ENCODE results near the gene TCEANC2. TPM values are rescaled to one million over a fixed set of nuclear protein-coding genes. Genes with fewer than 3 reads are reported as not detected.

The TCEANC2 gene
- total RNA-seq, 1 donor from 2014 or later, result 4.7 TPM

DNA sequence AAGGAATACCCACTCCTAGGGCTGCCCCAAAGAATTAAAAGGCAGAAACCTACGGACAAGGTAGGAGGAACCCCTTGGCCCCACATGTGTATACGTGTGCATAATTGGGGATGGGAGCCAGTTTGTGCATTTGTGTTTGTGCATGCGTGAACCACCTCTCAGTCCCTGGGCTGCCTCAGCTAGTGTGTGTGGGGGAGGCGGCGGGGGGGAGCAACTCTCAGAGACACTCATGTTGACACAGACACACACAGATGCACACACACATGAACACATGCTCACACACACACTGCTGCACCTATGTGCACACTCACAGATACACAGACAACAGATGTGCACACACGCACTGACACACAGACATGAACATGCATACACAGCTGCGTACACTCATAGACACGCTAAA lies 40.5 kb upstream of the TCEANC2 start:
- Histone ChIP-seq H3K27ac (no peak overlapping the region), H3K36me3 (no peaks in the 10 kb centered on the region), H3K9me3 (no peaks in the 10 kb centered on the region), H3K4me3 (no peak overlapping the region), H3K4me1 (no peaks in the 10 kb centered on the region), H3K27me3 (peaks cover 7% of the 10 kb centered on the region)
- TF ChIP-seq CTCF (IDR thresholded peaks at IDR 0.05), result no peak
- intact Hi-C loops (cut with DNase I), result no loop called here
- no peak for ATAC-seq
- no peak for DNase-seq

GRCh38 chr1:54013393-54014008 lies 39.9 kb upstream of the TCEANC2 start:
- no peak overlapping the region for H3K27ac ChIP-seq
- H3K4me1 ChIP-seq, result no peaks in the 10 kb centered on the region
- DNase-seq (peak; percentile 44), ATAC-seq (no peak)
- no peak overlapping the region for H3K4me3 ChIP-seq
- TF ChIP-seq CTCF (IDR thresholded peaks at IDR 0.05), result no peak
- no peaks in the 10 kb centered on the region for H3K36me3 ChIP-seq
- H3K9me3 ChIP-seq, result no peaks in the 10 kb centered on the region
- intact Hi-C loops (cut with DNase I), result no loop called here
- H3K27me3 ChIP-seq, result peaks cover 7% of the 10 kb centered on the region

DNA sequence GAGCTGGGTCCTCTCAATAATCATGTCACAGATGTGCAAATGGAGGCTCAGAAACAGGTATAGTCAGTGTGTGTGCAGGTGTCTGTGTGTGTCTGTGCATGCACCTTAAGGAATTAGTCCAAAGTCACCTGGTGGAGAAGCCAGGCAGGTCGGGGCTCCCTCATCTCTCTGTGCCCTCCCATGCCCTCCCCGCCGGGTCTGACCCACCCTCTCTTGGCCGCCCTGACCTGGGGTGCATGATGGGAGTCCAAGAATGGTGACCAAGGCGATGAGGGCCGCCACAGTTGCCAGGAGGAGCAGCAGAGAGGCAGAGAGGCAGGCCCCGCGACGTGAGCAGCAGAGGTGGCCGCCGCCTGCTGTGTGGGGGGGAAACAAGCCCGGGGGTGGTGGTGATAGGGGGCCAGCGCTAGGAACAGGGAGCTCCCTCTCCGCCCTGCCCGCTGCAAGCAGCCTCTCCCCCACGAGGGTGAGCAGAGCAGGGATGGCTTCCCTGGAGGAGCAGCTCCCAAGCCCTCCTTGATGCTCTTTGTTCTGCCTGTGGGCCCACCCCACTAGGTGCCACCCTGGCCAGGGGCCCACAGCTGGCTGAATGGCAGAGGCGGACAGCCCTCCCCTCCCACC lies 39.3 kb upstream of the TCEANC2 start:
- peak; percentile 52 for DNase-seq
- Histone ChIP-seq H3K27me3 (peaks cover 7% of the 10 kb centered on the region), H3K36me3 (no peaks in the 10 kb centered on the region), H3K9me3 (no peaks in the 10 kb centered on the region), H3K4me1 (no peaks in the 10 kb centered on the region), H3K4me3 (no peak overlapping the region), H3K27ac (no peak overlapping the region)
- intact Hi-C loops (cut with DNase I), result no loop called here
- TF ChIP-seq CTCF (IDR thresholded peaks at IDR 0.05), result no peak
- ATAC-seq, result no peak

- H3K4me1 ChIP-seq, result no peaks in the 10 kb centered on the region
- TF ChIP-seq CTCF (IDR thresholded peaks at IDR 0.05), result no peak
- H3K27me3 ChIP-seq, result peaks cover 4% of the 10 kb centered on the region
- ATAC-seq, result peak; percentile 80
- peak; percentile 61 for DNase-seq
- no peak overlapping the region for H3K4me3 ChIP-seq
- no peaks in the 10 kb centered on the region for H3K36me3 ChIP-seq
- intact Hi-C loops (cut with DNase I), result no loop called here
- peak overlapping the region; percentile 17 for H3K27ac ChIP-seq
- no peaks in the 10 kb centered on the region for H3K9me3 ChIP-seq
Measured at GRCh38 chr1:54016343-54017282, 36.8 kb upstream of the TCEANC2 start.

GRCh38 chr1:54017979-54018378 lies 35.4 kb upstream of the TCEANC2 start, which contains the start of gene LDLRAD1:
Gene LDLRAD1, minus strand, starts transcription at chr1:54018186. Its CDS starts 74 bp downstream, at chr1:54018112.
- ATAC-seq, result peak; percentile 36
- intact Hi-C loops (cut with DNase I), result no loop called here
- H3K36me3 ChIP-seq, result no peaks in the 10 kb centered on the region
- H3K4me1 ChIP-seq, result no peaks in the 10 kb centered on the region
- no peak within 1 kb of the TSS for H3K27ac ChIP-seq
- TF ChIP-seq CTCF (IDR thresholded peaks at IDR 0.05), result no peak
- no peak within 1 kb of the TSS for H3K4me3 ChIP-seq
- no peak for DNase-seq
- no peaks in the 10 kb centered on the region for H3K9me3 ChIP-seq
- peaks cover 4% of the 10 kb centered on the region for H3K27me3 ChIP-seq
